Measurements from ENCODE around the gene SLC16A13. TPM values are rescaled to one million over a fixed set of nuclear protein-coding genes. Genes with fewer than 3 reads are reported as not detected.

The SLC16A13 gene
- total and polyA plus RNA-seq, 4 donors: 0.10 to 2.4 (median 1.1) TPM

DNA sequence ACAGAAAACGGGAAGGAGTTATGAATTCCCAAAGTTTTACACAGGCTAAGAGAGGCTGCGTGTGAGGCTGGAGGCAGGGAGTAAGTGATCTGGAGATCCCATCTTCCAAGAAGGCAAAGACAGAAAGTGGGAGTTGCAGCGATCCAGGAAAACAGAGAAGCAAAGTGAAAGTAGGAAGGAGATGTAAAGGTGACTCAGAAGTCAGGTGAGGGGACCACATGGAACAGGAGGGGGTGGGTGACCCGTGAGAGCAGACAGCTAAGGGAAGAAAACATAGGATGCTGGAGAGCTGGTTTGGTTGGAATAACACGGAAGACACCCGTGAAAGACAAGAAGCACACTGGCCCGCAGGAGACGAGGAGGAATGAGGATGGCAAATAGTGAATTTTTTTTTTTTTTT is 38.6 kb upstream of the SLC16A13 start:
- peaks cover 39% of the 10 kb centered on the region for H3K36me3 ChIP-seq (ENCODE audit: control insufficient read depth, insufficient read depth, low read length)
- peaks cover 19% of the 10 kb centered on the region for H3K27me3 ChIP-seq (ENCODE audit: control insufficient read depth, insufficient read depth, low read length)
- peaks cover 18% of the 10 kb centered on the region for H3K4me1 ChIP-seq (ENCODE audit: control insufficient read depth, insufficient read depth, low read length)
- H3K4me3 ChIP-seq (ENCODE audit: low read depth, low read length): no peak overlapping the region
- no peak for DNase-seq (ENCODE audit: low read depth in 4 of 6, low spot score in 6 of 6)
- WGBS (ENCODE audit: insufficient coverage): 94% methylated on average over 6 of the region's 8 CpGs
- no peak overlapping the region for H3K27ac ChIP-seq (ENCODE audit: low read depth, low read length)
- no peaks in the 10 kb centered on the region for H3K9me3 ChIP-seq (ENCODE audit: control insufficient read depth, insufficient read depth, low read length)

DNA sequence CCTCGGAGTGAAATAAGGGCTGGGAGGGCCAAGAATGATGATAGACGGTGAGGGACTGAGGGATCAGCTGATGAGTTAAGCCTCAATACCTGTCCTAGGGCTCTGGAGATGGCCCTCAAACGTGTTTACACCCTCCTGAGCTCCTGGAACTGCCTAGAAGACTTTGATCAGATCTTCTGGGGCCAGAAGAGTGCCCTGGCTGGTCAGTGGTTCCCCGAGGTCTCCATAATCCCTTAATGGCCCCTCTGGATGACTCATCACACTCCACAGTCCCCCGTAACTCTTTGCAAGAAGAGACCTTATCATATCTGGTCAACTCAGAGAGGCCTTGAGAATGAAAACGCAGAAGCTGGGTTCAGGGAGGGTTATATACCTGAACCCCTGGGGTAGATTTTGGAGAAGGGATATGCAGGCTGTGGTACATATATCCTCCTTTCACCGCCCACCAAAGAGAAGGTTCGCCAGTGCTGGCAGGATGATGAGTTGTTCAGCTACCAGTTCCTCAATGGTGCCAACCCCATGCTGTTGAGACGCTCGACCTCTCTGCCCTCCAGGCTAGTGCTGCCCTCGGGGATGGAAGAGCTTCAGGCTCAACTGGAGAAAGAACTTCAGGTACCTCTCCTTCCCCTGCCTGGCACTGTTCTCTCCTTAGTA is 36.8 kb upstream of the SLC16A13 start:
- Histone ChIP-seq H3K36me3 (ENCODE audit: control insufficient read depth, insufficient read depth, low read length) (peaks cover 39% of the 10 kb centered on the region), H3K27me3 (ENCODE audit: control insufficient read depth, insufficient read depth, low read length) (peaks cover 19% of the 10 kb centered on the region), H3K9me3 (ENCODE audit: control insufficient read depth, insufficient read depth, low read length) (no peaks in the 10 kb centered on the region), H3K4me3 (ENCODE audit: low read depth, low read length) (no peak overlapping the region), H3K4me1 (ENCODE audit: control insufficient read depth, insufficient read depth, low read length) (peaks cover 21% of the 10 kb centered on the region), H3K27ac (ENCODE audit: low read depth, low read length) (no peak overlapping the region)
- 90% methylated on average over 6 of the region's 11 CpGs for WGBS (ENCODE audit: insufficient coverage)
- no peak for DNase-seq (ENCODE audit: low read depth in 4 of 6, low spot score in 6 of 6)

DNA sequence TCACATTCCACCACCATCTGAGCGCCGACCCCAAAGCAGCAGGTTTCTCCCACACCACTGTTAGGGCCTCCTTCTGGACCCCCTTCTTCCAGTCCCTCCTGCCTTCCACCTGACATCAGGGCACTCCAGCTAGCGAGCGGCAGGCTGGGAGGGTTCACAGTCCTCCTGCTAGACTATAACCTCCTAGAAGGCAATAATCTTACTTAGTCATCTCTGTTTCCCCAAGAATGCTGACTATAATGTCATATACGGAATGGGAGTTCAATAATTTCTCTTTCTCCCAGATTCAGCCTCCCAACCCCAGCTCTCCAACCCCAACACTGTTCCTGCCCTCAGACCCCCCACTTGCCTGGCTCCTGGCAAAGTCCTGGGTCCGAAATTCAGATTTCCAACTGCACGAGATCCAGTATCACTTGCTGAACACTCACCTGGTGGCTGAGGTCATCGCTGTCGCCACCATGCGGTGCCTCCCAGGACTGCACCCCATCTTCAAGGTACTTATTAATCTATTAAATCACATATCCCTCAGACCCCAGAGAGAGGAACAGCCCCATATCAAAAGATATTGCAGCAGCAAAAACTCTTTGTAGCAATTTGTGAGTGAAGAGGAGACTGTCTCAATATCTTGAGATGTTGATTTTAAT is 34.4 kb upstream of the SLC16A13 start:
- Histone ChIP-seq H3K27me3 (ENCODE audit: control insufficient read depth, insufficient read depth, low read length) (peaks cover 7% of the 10 kb centered on the region), H3K4me1 (ENCODE audit: control insufficient read depth, insufficient read depth, low read length) (peaks cover 11% of the 10 kb centered on the region), H3K9me3 (ENCODE audit: control insufficient read depth, insufficient read depth, low read length) (no peaks in the 10 kb centered on the region), H3K27ac (ENCODE audit: low read depth, low read length) (no peak overlapping the region), H3K36me3 (ENCODE audit: control insufficient read depth, insufficient read depth, low read length) (peaks cover 36% of the 10 kb centered on the region), H3K4me3 (ENCODE audit: low read depth, low read length) (no peak overlapping the region)
- WGBS (ENCODE audit: insufficient coverage): 62% methylated on average over 10 of the region's 10 CpGs
- peak in 1 of 6 donors; percentile 69 for DNase-seq (ENCODE audit: low read depth in 4 of 6, low spot score in 6 of 6)

DNA sequence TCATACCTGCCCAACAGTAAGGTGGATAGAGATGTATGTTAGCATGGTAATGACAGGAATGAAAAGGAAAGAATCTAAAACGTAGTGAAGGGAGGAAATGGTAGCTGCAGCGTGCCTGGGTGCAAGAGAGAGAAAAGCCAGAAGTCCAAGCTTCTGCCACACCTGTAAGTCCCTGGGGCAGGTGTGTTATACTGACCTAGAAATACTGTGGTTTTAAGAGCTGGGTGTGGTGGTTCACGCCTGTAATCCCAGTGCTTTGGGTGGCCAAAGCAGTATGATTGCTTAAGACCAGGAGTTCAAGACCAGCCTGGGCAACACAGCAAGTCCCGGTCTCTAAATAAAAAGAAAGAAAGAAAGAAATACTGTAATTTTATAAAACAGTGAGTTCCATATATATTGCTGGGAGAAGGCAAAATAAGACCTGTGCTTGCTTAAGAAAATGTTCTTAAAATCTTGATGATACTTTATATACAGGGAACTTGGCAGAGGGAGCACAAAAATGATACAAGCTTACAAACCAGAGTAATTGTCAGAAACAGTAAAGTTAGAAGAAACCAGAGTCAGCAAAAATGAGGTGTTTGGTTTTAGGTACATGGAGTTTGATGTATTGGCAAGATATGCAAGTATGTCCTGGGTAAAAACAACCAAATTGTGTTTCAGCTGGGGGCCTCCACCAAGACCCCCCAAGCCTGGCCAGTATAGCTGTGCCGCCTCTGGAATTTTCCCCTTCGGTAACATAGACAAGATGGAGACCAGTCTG is 33.3 kb upstream of the SLC16A13 start:
- WGBS (ENCODE audit: insufficient coverage): 81% methylated on average over 5 of the region's 6 CpGs
- DNase-seq (ENCODE audit: low read depth in 4 of 6, low spot score in 6 of 6): no peak
- H3K36me3 ChIP-seq (ENCODE audit: control insufficient read depth, insufficient read depth, low read length): peaks cover 34% of the 10 kb centered on the region
- no peaks in the 10 kb centered on the region for H3K27me3 ChIP-seq (ENCODE audit: control insufficient read depth, insufficient read depth, low read length)
- H3K4me3 ChIP-seq (ENCODE audit: low read depth, low read length): no peak overlapping the region
- H3K9me3 ChIP-seq (ENCODE audit: control insufficient read depth, insufficient read depth, low read length): no peaks in the 10 kb centered on the region
- H3K4me1 ChIP-seq (ENCODE audit: control insufficient read depth, insufficient read depth, low read length): peaks cover 7% of the 10 kb centered on the region
- no peak overlapping the region for H3K27ac ChIP-seq (ENCODE audit: low read depth, low read length)

DNA sequence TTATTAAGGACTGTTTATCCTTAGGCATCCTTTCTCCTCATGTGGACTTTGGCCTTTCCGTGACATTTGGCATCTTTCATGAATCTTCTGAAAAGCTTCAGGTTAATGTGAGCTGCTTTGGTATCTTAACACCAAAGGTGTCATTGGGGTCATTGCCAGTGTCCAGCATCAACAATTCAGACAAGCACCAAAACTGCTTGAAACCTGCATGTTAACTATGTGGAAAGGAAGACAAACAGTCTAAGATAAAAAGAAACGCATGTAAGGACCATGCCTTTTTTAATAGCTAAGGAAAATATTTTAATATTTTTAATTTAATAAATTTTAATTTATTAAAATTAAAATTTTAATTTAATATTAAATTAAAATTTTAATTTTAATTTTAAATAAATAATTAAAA is 32.1 kb upstream of the SLC16A13 start:
- H3K27ac ChIP-seq (ENCODE audit: low read depth, low read length): no peak overlapping the region
- no peaks in the 10 kb centered on the region for H3K27me3 ChIP-seq (ENCODE audit: control insufficient read depth, insufficient read depth, low read length)
- no peaks in the 10 kb centered on the region for H3K9me3 ChIP-seq (ENCODE audit: control insufficient read depth, insufficient read depth, low read length)
- H3K4me1 ChIP-seq (ENCODE audit: control insufficient read depth, insufficient read depth, low read length): peaks cover 7% of the 10 kb centered on the region
- no peak for DNase-seq (ENCODE audit: low read depth in 4 of 6, low spot score in 6 of 6)
- WGBS (ENCODE audit: insufficient coverage): no CpG with 5 or more reads among the region's 2 CpGs
- H3K4me3 ChIP-seq (ENCODE audit: low read depth, low read length): no peak overlapping the region
- peaks cover 34% of the 10 kb centered on the region for H3K36me3 ChIP-seq (ENCODE audit: control insufficient read depth, insufficient read depth, low read length)

DNA sequence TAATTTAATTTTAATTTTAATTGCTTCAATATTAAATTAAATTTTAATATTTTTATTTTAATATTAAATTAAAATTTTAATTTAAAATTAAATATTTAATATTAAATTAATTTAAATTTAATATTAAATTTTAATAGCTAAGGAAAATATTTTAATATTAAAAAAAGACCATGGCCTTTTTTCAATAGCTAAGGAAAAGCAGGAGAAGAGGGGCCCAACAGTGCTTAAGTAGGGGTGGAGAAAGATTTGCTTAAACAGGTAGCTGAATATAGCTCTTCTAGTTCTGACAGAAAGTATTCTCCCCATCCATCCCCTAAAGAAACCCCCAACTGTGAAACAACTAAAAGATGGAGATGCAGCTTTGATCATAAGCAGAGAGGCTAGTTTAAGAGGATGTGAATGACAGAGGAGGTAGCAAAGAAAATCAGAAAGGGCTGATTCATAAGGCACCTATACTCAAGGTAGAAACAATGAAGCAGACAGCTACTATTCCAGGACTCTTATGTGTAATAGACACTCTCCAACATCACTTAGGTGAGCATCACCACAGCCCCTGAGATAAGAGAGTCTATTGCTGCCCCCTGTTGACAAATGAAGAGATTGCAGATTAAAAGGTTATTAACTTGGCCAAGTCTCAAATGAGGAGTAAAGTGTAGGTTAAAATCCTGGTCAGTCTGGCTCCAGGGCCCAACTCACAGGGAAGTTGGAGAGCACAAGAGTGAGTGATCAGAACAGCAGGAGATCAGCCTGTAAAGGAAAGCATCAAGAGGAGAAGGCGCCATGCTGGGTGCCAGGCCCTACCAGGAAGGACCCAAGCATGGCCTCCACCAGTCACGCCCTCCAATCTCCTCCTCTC is 31.2 kb upstream of the SLC16A13 start:
- WGBS (ENCODE audit: insufficient coverage): no CpG with 5 or more reads among the region's 2 CpGs
- no peak overlapping the region for H3K4me3 ChIP-seq (ENCODE audit: low read depth, low read length)
- H3K27me3 ChIP-seq (ENCODE audit: control insufficient read depth, insufficient read depth, low read length): no peaks in the 10 kb centered on the region
- peaks cover 27% of the 10 kb centered on the region for H3K36me3 ChIP-seq (ENCODE audit: control insufficient read depth, insufficient read depth, low read length)
- H3K27ac ChIP-seq (ENCODE audit: low read depth, low read length): no peak overlapping the region
- no peaks in the 10 kb centered on the region for H3K9me3 ChIP-seq (ENCODE audit: control insufficient read depth, insufficient read depth, low read length)
- H3K4me1 ChIP-seq (ENCODE audit: control insufficient read depth, insufficient read depth, low read length): peaks cover 7% of the 10 kb centered on the region
- peak; percentile 64 to 95 (median 71) for DNase-seq (ENCODE audit: low read depth in 4 of 6, low spot score in 6 of 6)

DNA sequence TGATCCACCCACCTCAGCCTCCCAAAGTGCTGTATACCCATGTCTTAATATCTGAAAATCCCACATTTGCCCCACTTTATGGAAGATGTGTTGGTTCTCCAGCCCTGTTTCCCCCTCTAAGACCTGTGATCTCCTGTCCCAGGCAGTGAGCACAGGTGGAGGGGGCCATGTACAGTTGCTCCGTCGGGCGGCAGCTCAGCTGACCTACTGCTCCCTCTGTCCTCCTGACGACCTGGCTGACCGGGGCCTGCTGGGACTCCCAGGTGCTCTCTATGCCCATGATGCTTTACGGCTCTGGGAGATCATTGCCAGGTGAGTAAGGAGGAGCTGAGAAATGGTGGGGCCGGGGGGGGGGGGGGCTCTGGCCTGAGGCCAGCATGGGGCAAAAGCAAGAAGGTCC is 30.1 kb upstream of the SLC16A13 start:
- WGBS (ENCODE audit: insufficient coverage): 100% methylated on average over 1 of the region's 7 CpGs
- DNase-seq (ENCODE audit: low read depth in 4 of 6, low spot score in 6 of 6): no peak
- no peaks in the 10 kb centered on the region for H3K9me3 ChIP-seq (ENCODE audit: control insufficient read depth, insufficient read depth, low read length)
- H3K27ac ChIP-seq (ENCODE audit: low read depth, low read length): no peak overlapping the region
- no peaks in the 10 kb centered on the region for H3K27me3 ChIP-seq (ENCODE audit: control insufficient read depth, insufficient read depth, low read length)
- peaks cover 8% of the 10 kb centered on the region for H3K4me1 ChIP-seq (ENCODE audit: control insufficient read depth, insufficient read depth, low read length)
- no peak overlapping the region for H3K4me3 ChIP-seq (ENCODE audit: low read depth, low read length)
- H3K36me3 ChIP-seq (ENCODE audit: control insufficient read depth, insufficient read depth, low read length): peaks cover 24% of the 10 kb centered on the region

DNA sequence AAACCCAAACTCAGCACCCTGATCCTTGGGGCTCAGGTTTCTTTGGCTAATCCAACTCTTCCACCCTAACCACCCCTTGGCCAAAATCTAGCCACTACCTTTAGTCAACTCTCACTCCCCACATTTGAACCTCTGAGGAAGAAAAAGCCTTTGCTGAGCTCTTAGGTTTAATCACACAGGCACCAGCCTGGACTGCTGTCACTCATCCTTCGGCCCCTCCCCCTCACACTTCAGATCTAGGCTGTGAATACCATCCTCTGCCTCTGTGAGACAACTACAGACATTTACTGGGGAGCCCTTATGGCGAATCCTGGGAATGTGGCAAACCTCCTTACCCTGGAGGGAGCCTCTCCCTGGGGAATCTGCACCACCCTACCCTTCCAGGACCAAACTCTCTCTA is 28.7 kb upstream of the SLC16A13 start:
- Histone ChIP-seq H3K9me3 (ENCODE audit: control insufficient read depth, insufficient read depth, low read length) (no peaks in the 10 kb centered on the region), H3K4me1 (ENCODE audit: control insufficient read depth, insufficient read depth, low read length) (peaks cover 13% of the 10 kb centered on the region), H3K27me3 (ENCODE audit: control insufficient read depth, insufficient read depth, low read length) (no peaks in the 10 kb centered on the region), H3K36me3 (ENCODE audit: control insufficient read depth, insufficient read depth, low read length) (peaks cover 15% of the 10 kb centered on the region), H3K27ac (ENCODE audit: low read depth, low read length) (no peak overlapping the region), H3K4me3 (ENCODE audit: low read depth, low read length) (no peak overlapping the region)
- DNase-seq (ENCODE audit: low read depth in 4 of 6, low spot score in 6 of 6): no peak
- 78% methylated on average over 2 of the region's 2 CpGs for WGBS (ENCODE audit: insufficient coverage)

DNA sequence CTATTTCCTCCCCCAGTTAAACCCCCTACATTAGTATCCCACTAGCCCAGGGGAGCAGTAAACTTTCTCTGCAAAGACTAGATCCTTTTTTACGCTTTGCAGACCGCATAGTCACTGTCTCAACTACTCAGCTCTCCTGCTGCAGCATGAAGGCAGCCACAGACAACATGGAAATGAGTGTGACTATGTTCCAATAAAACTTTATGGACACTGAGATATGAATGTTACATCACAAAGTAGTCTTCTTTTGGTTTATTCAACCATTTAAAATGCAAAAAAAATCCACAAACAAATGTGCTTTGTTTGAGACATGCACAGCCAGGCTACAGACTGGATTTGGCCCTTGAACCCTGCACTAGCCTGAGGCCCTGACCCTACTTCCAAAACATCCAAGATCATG is 25.3 kb upstream of the SLC16A13 start:
- Histone ChIP-seq H3K9me3 (ENCODE audit: control insufficient read depth, insufficient read depth, low read length) (no peaks in the 10 kb centered on the region), H3K4me1 (ENCODE audit: control insufficient read depth, insufficient read depth, low read length) (peaks cover 29% of the 10 kb centered on the region), H3K36me3 (ENCODE audit: control insufficient read depth, insufficient read depth, low read length) (peaks cover 17% of the 10 kb centered on the region), H3K4me3 (ENCODE audit: low read depth, low read length) (no peak overlapping the region), H3K27ac (ENCODE audit: low read depth, low read length) (no peak overlapping the region), H3K27me3 (ENCODE audit: control insufficient read depth, insufficient read depth, low read length) (no peaks in the 10 kb centered on the region)
- DNase-seq (ENCODE audit: low read depth in 4 of 6, low spot score in 6 of 6): no peak
- no CpG with 5 or more reads among the region's 2 CpGs for WGBS (ENCODE audit: insufficient coverage)
